Natural killer cell (primary cell): ENCODE measurements around the gene NAP1L4. TPM values are rescaled to one million over a fixed set of nuclear protein-coding genes. Genes with fewer than 3 reads are reported as not detected.

Experiments used
- ATAC-seq, 3 donors: fragments of 150-1000 bp in 2 of 3; fragments of 200-7000 bp in 1 of 3; cut with Tn5 transposase; 1 replicate in 1 of 3; 2 replicates in 2 of 3; pipeline ENCODE4 v1.10.0; 2021; ENCODE audit warnings: mild to moderate bottlenecking in 2 of 3, moderate library complexity in 2 of 3
- DNase-seq, 2 donors: peaks; one replicate each; pipeline versions ENCODE4 v3.0.0 to v3.0.0-alpha.2; 2013 to 2021; ENCODE audit warnings: mixed read lengths in 1 of 2
- H3K27ac ChIP-seq: one replicate; pipeline ENCODE4 v1.5.1; 2013; ENCODE audit warnings: mild to moderate bottlenecking, low read length
- H3K27me3 ChIP-seq: one replicate; pipeline ENCODE4 v1.6.1; 2013; ENCODE audit warnings: low read length; ENCODE audit not compliant: control insufficient read depth, insufficient read depth
- H3K36me3 ChIP-seq: one replicate; pipeline ENCODE4 v1.6.1; 2013; ENCODE audit warnings: low read length; ENCODE audit not compliant: control insufficient read depth, insufficient read depth
- H3K4me1 ChIP-seq: one replicate; pipeline ENCODE4 v1.6.1; 2013; ENCODE audit warnings: low read length; ENCODE audit not compliant: control insufficient read depth, insufficient read depth
- H3K4me3 ChIP-seq: one replicate; pipeline ENCODE4 v1.5.1; 2013; ENCODE audit warnings: low read length
- H3K9me3 ChIP-seq: one replicate; pipeline ENCODE4 v1.6.1; 2013; ENCODE audit warnings: low read length; ENCODE audit not compliant: control insufficient read depth, insufficient read depth
- H3K27ac Mint-ChIP-seq, 2 donors: one replicate each; pipeline ENCODE4 v1.8.0; 2022; ENCODE audit warnings: mild to moderate bottlenecking in 2 of 2, mixed read lengths in 2 of 2, moderate library complexity in 1 of 2
- H3K27me3 Mint-ChIP-seq, 2 donors: one replicate each; pipeline ENCODE4 v1.8.0; 2022; ENCODE audit warnings: low read depth in 2 of 2, mixed read lengths in 2 of 2
- H3K36me3 Mint-ChIP-seq: one replicate; pipeline ENCODE4 v1.8.0; 2022; ENCODE audit warnings: mixed read lengths
- H3K4me1 Mint-ChIP-seq, 2 donors: one replicate each; pipeline ENCODE4 v1.8.0; 2022; ENCODE audit warnings: mixed read lengths in 2 of 2
- H3K4me3 Mint-ChIP-seq: one replicate; pipeline ENCODE4 v1.8.0; 2022; ENCODE audit warnings: mild to moderate bottlenecking, moderate library complexity, mixed read lengths
- H3K9me3 Mint-ChIP-seq, 2 donors: one replicate each; pipeline ENCODE4 v1.8.0; 2022; ENCODE audit warnings: mixed read lengths in 2 of 2
- CTCF ChIP-seq: fragments of 200-600 bp; IDR thresholded peaks from one replicate; pipeline ENCODE4 v1.8.0; 2022; ENCODE audit warnings: antibody characterized with exemption
- WGBS: methylation state at CpG from one replicate; pipeline ENCODE4 v1.1.7; 2013; ENCODE audit warnings: missing lambda C conversion rate; ENCODE audit not compliant: insufficient coverage; 5-methylcytosine and 5-hydroxymethylcytosine counted together
- intact Hi-C: fragments of 100-400 bp; cut with micrococcal nuclease; formaldehyde crosslinking; loops from one replicate; pipeline ENCODE4 v1.14.2; 2022
- total RNA-seq, 4 donors: library from RNA; stranded (reverse); fragments of 120-200 nt in 1 of 4; gene quantifications; one replicate each; pipeline versions ENCODE4 v1.2.3 to v1.2.4, GENCODE V29; 2013 to 2022

NAP1L4 gene
- total RNA-seq, 3 donors from 2014 or later (not counting 1 experiment from before 2014, with no cell fraction given) = 219 to 244 (median 237) TPM

DNA sequence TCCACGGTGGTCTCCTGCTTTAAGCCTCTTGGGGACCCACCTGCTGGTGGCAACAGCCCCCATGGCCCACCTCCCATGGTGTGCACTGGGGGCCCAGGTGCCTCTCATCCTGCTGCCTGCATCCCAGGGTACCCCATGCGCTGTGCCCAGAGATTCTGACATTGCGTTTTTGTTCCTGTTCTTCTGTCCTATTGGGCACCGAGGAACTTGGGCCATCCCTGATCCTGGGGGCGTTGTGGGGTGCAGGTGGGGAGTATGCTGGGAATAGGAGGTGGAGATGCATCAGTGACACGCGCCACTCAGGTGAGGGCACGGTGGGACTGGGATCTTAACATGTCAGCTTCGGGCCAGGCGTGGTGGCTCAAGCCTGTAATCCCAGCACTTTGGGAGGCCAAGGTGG, 12.4 kb upstream of the NAP1L4 start:
- Mint-ChIP-seq H3K27ac (no peak overlapping the region), H3K9me3 (no peaks in the 10 kb centered on the region), H3K4me1 (no peaks in the 10 kb centered on the region), H3K36me3 (no peaks in the 10 kb centered on the region), H3K27me3 (no peaks in the 10 kb centered on the region), H3K4me3 (no peak overlapping the region)
- 99% methylated on average over 10 of the region's 10 CpGs for WGBS
- intact Hi-C loops = no loop called here
- DNase-seq (no peak), ATAC-seq (no peak)
- no peak for TF ChIP-seq CTCF
- Histone ChIP-seq H3K4me3 (no peak overlapping the region), H3K4me1 (no peaks in the 10 kb centered on the region), H3K27me3 (no peaks in the 10 kb centered on the region), H3K27ac (no peak overlapping the region), H3K9me3 (no peaks in the 10 kb centered on the region), H3K36me3 (peaks cover 66% of the 10 kb centered on the region)

- no peaks in the 10 kb centered on the region for H3K9me3 ChIP-seq
- Mint-ChIP-seq H3K9me3 (no peaks in the 10 kb centered on the region), H3K36me3 (no peaks in the 10 kb centered on the region), H3K4me1 (no peaks in the 10 kb centered on the region), H3K4me3 (no peak overlapping the region), H3K27me3 (no peaks in the 10 kb centered on the region), H3K27ac (peak overlapping the region in 1 of 2 donors; percentile 29)
- no peaks in the 10 kb centered on the region for H3K27me3 ChIP-seq
- H3K4me3 ChIP-seq = no peak overlapping the region
- no peak for TF ChIP-seq CTCF
- no peak overlapping the region for H3K27ac ChIP-seq
- no peaks in the 10 kb centered on the region for H3K4me1 ChIP-seq
- peaks cover 59% of the 10 kb centered on the region for H3K36me3 ChIP-seq
- intact Hi-C loops = no loop called here
- ATAC-seq (no peak), DNase-seq (no peak)
- WGBS = 99% methylated on average over 10 of the region's 12 CpGs
Observed at GRCh38 chr11:3003396-3004231, 11.5 kb upstream of the NAP1L4 start.

GRCh38 chr11:3002871-3003270, 10.7 kb upstream of the NAP1L4 start:
- no peak for ATAC-seq
- no peak for DNase-seq
- Mint-ChIP-seq H3K4me1 (no peaks in the 10 kb centered on the region), H3K27ac (peak overlapping the region in 1 of 2 donors; percentile 3), H3K9me3 (no peaks in the 10 kb centered on the region), H3K27me3 (no peaks in the 10 kb centered on the region), H3K36me3 (no peaks in the 10 kb centered on the region), H3K4me3 (no peak overlapping the region)
- Histone ChIP-seq H3K36me3 (peaks cover 58% of the 10 kb centered on the region), H3K9me3 (no peaks in the 10 kb centered on the region), H3K27me3 (no peaks in the 10 kb centered on the region), H3K4me3 (no peak overlapping the region), H3K4me1 (no peaks in the 10 kb centered on the region), H3K27ac (no peak overlapping the region)
- no peak for TF ChIP-seq CTCF
- 87% methylated on average over 8 of the region's 8 CpGs for WGBS
- intact Hi-C loops = no loop called here
